ENCODE results near the gene SHE.

DNA sequence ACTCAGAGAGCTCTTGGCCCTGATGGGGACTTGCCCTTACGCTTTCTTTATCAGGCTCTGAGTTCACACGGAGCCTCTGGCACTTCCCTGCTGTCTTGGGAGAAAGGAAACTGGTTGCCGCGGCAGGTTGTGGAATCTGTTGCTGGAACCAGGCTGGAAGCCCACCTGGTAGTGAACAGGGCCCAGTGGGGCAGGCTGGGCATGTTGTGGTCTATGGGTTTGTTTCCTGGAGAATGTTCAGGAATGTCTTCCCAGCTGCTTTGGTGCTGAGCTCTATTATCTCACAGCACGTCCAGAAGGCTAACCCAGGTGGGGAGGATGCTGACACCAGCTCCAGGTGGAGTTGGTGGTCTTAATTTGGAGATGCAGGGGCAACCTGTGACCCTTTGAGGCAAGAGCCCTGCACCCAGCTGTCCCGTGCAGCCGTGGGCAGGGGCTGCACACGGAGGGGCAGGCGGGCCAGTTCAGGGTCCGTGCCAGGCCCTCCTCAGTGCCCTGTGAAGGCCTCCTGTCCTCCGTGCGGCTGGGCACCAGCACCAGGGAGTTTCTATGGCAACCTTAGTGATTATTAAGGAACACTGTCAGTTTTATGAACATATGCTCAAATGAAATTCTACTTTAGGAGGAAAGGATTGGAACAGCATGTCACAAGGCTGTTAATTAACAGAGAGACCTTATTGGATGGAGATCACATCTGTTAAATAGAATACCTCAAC, 33.5 kb downstream of the SHE start:
- no peak for TF ChIP-seq GATA3 (IDR thresholded peaks at IDR 0.05; ENCODE audit: low read depth, low read length)
- TF ChIP-seq GATA2 (IDR thresholded peaks at IDR 0.05; ENCODE audit: low read depth, low read length), result no peak
